ENCODE measurements around the gene RIC3. TPM values are rescaled to one million over a fixed set of nuclear protein-coding genes. Genes with fewer than 3 reads are reported as not detected.

RIC3 gene
- total RNA-seq, 4 donors from 2014 or later = 2.2 to 7.1 (median 4.1) TPM

DNA sequence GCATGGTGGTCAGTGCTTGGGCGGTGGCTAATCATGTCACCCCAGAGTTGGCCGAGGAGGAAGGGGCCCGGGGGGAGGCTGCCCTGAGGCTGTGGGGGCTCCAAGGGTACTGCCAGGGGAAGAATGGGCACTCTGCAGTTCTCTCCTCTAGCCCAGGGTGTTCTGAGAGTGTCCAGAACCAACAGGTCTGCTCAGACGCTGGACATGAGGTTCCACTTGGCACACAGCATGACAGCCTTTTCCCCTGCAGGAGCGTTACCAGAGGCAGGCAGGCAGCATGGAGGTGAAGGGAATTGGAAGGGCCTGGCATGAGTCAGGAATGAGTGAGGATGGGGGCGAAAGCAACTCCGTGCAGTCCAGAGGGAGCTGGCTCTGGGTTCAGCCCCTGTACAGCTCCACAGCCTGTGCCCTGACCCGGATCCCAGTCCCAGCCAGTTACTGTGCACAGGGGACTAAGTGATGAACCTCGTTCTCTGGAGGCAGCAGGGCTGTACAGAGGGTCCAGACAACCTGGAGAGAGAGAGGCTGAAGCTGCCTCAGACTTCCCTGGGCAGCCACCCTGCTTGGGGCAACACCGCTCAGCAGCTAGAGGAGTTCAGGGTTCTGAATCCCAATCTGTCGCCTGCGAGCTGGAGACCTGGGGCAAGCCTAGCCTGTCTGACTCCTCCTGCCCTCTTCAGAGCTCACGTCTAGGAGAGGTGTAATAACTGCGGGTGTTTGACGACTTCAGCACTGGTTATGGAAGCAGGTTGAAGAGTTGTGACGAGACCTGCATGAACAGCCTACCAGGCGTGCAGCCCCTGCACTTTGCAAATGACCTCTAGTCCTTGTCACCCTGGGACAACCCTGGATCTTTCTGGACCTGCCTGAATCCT lies 102.6 kb downstream of the RIC3 start:
- Histone ChIP-seq H3K4me1 (peaks cover 15 to 31% of the 10 kb centered on the region in 2 donors), H3K4me3 (no peak overlapping the region), H3K36me3 (no peaks in the 10 kb centered on the region), H3K27ac (no peak overlapping the region), H3K27me3 (no peaks in the 10 kb centered on the region), H3K9me3 (no peaks in the 10 kb centered on the region)
- TF ChIP-seq POLR2A (IDR thresholded peaks at IDR 0.05) = no peak
- TF ChIP-seq, protein P1, sequence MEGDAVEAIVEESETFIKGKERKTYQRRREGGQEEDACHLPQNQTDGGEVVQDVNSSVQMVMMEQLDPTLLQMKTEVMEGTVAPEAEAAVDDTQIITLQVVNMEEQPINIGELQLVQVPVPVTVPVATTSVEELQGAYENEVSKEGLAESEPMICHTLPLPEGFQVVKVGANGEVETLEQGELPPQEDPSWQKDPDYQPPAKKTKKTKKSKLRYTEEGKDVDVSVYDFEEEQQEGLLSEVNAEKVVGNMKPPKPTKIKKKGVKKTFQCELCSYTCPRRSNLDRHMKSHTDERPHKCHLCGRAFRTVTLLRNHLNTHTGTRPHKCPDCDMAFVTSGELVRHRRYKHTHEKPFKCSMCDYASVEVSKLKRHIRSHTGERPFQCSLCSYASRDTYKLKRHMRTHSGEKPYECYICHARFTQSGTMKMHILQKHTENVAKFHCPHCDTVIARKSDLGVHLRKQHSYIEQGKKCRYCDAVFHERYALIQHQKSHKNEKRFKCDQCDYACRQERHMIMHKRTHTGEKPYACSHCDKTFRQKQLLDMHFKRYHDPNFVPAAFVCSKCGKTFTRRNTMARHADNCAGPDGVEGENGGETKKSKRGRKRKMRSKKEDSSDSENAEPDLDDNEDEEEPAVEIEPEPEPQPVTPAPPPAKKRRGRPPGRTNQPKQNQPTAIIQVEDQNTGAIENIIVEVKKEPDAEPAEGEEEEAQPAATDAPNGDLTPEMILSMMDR (IDR thresholded peaks at IDR 0.05 in 4 of 5, conservative IDR thresholded peaks at IDR 0.05 in 1 of 5) = no peak
- intact Hi-C loops (cut with DNase I; ENCODE audit: low total_unique reads) = no loop called here
- in situ Hi-C loops (cut with MboI; ENCODE audit: low sequenced_read_pairs in 4 of 4) = no loop called here
- DNase-seq (no peak), ATAC-seq (no peak)

GRCh38 chr11:8065031-8065430 lies 103.8 kb downstream of the RIC3 start:
- in situ Hi-C loops (cut with MboI; ENCODE audit: low sequenced_read_pairs in 4 of 4) = no loop called here
- Histone ChIP-seq H3K27me3 (no peaks in the 10 kb centered on the region), H3K4me1 (peaks cover 15 to 31% of the 10 kb centered on the region in 2 donors), H3K27ac (no peak overlapping the region), H3K9me3 (no peaks in the 10 kb centered on the region), H3K36me3 (no peaks in the 10 kb centered on the region), H3K4me3 (no peak overlapping the region)
- ATAC-seq (no peak), DNase-seq (no peak)
- TF ChIP-seq, protein P1 (IDR thresholded peaks at IDR 0.05 in 4 of 5, conservative IDR thresholded peaks at IDR 0.05 in 1 of 5) = no peak
- TF ChIP-seq POLR2A (IDR thresholded peaks at IDR 0.05) = no peak
- intact Hi-C loops (cut with DNase I; ENCODE audit: low total_unique reads) = no loop called here

GRCh38 chr11:8063324-8063723 lies 105.5 kb downstream of the RIC3 start:
- Histone ChIP-seq H3K36me3 (no peaks in the 10 kb centered on the region), H3K27ac (peak overlapping the region; percentile 27 to 63 (median 42)), H3K27me3 (no peaks in the 10 kb centered on the region), H3K4me1 (peaks cover 0 to 21% of the 10 kb centered on the region in 2 donors), H3K4me3 (no peak overlapping the region), H3K9me3 (no peaks in the 10 kb centered on the region)
- DNase-seq (peak; percentile 37), ATAC-seq (peak; percentile 61 to 75)
- TF ChIP-seq, protein P1 (IDR thresholded peaks at IDR 0.05 in 4 of 5, conservative IDR thresholded peaks at IDR 0.05 in 1 of 5) = no peak
- TF ChIP-seq POLR2A (IDR thresholded peaks at IDR 0.05) = no peak
- in situ Hi-C loops (cut with MboI; ENCODE audit: low sequenced_read_pairs in 4 of 4) = no loop called here
- intact Hi-C loops (cut with DNase I; ENCODE audit: low total_unique reads) = no loop called here

DNA sequence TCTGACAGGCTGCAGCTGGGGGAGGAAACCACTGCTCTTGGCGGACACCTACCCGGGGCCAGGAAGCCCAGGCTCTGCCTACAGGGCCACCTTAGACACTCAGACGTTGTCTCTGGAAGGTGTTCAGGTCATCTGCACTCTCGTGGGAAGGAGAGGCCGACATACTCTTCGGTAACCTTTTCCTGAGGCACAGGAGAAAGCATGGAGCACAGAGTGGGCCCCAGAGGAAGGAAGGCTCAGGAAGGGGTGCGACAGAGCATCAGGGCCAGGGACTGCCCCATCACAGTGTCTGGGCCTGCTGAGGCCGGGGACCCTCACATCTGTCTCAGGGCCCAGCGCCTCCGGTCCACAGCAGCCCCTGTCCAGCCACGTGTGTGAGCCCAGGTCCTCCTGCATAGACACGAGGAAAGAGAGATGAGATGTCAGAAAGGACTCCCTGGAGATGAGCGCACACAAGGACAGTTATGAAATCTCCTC lies 106.0 kb downstream of the RIC3 start:
- Histone ChIP-seq H3K4me3 (no peak overlapping the region), H3K9me3 (no peaks in the 10 kb centered on the region), H3K27ac (peak overlapping the region; percentile 27 to 63 (median 43)), H3K36me3 (no peaks in the 10 kb centered on the region), H3K27me3 (no peaks in the 10 kb centered on the region), H3K4me1 (peaks cover 0 to 18% of the 10 kb centered on the region in 2 donors)
- intact Hi-C loops (cut with DNase I; ENCODE audit: low total_unique reads) = no loop called here
- TF ChIP-seq, protein P1 (IDR thresholded peaks at IDR 0.05 in 4 of 5, conservative IDR thresholded peaks at IDR 0.05 in 1 of 5) = no peak
- no peak for TF ChIP-seq POLR2A (IDR thresholded peaks at IDR 0.05)
- in situ Hi-C loops (cut with MboI; ENCODE audit: low sequenced_read_pairs in 4 of 4) = no loop called here
- ATAC-seq = peak in 1 of 2 donors; percentile 51
- DNase-seq = no peak

Data from gastrocnemius medialis (tissue), 4 donors.